OCI-LY7 (cell line): Measurements from ENCODE around the gene COQ5.

Experiments used
- EZH2phosphoT487 ChIP-seq: fragments of 200-600 bp; sonication (generic); IDR thresholded peaks from 2 replicates; pipeline ENCODE4 v1.6.1; 2018; ENCODE audit warnings: low read depth, borderline replicate concordance, mild to moderate bottlenecking, mixed run types, antibody characterized with exemption, low read length, moderate library complexity, mixed read lengths
- TF ChIP-seq, protein P1 (sequence below): fragments of 200-600 bp; sonication (generic); conservative IDR thresholded peaks from 2 replicates; pipeline ENCODE4 v1.5.1; 2014; ENCODE audit warnings: mild to moderate bottlenecking, antibody characterized with exemption, low read length, moderate library complexity, mixed read lengths

DNA sequence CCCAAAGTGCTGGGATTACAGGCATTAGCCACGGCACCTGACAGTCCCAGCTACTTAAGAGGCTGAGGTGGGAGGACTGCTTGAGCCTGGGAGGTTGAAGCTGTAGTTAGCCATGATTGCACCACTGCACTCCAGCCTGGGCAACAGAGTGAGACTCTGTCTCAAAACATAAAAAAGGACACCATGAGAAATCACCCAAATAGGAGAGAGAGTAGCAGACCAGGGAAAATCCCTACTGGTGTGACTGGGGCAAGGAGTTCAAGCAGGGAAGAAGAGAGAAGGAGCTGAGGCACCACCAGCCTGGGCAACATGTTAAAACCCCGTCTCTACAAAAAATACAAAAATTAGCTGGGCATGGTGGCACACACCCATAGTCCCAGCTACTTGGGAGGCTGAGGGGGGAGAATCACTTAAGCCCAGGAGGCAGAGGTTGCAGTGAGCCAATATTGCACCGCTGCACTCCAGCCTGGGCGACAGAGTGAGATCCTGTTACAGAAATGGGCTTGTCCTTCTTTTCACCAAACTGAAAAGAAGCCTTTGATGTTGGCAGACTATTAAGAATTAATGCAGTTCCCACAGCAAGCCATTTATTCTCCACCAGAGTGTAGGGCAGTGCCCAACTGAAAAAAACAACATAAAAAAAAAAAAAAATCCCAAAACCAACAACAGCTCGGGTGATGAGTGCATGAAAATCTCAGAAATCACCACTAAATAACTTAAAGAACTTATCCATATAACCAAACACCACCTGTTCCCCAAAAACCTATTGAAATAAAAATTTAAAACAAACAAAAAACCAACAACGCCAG, 54.9 kb downstream of the COQ5 start:
- TF ChIP-seq, protein P1, sequence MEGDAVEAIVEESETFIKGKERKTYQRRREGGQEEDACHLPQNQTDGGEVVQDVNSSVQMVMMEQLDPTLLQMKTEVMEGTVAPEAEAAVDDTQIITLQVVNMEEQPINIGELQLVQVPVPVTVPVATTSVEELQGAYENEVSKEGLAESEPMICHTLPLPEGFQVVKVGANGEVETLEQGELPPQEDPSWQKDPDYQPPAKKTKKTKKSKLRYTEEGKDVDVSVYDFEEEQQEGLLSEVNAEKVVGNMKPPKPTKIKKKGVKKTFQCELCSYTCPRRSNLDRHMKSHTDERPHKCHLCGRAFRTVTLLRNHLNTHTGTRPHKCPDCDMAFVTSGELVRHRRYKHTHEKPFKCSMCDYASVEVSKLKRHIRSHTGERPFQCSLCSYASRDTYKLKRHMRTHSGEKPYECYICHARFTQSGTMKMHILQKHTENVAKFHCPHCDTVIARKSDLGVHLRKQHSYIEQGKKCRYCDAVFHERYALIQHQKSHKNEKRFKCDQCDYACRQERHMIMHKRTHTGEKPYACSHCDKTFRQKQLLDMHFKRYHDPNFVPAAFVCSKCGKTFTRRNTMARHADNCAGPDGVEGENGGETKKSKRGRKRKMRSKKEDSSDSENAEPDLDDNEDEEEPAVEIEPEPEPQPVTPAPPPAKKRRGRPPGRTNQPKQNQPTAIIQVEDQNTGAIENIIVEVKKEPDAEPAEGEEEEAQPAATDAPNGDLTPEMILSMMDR = no peak
- TF ChIP-seq EZH2phosphoT487 = no peak
